Measurements from ENCODE around the gene MYF5. TPM values are rescaled to one million over a fixed set of nuclear protein-coding genes. Genes with fewer than 3 reads are reported as not detected.

MYF5 gene
- total and polyA plus RNA-seq, 11 donors, result not detected

- Histone ChIP-seq H3K27me3 (no peaks in the 10 kb centered on the region), H3K4me1 (no peaks in the 10 kb centered on the region), H3K36me3 (no peaks in the 10 kb centered on the region), H3K9me3 (no peaks in the 10 kb centered on the region), H3K27ac (no peak overlapping the region), H3K4me3 (no peak overlapping the region)
- 86 to 90% (median 88%) methylated on average over 5 of the region's 5 CpGs for WGBS, 4 donors
- TF ChIP-seq POLR2A (IDR thresholded peaks at IDR 0.05), result no peak
- TF ChIP-seq CTCF (IDR thresholded peaks at IDR 0.05), result no peak
- intact Hi-C loops (cut with DNase I), result loop anchor here (2.0 to 10.0 kb wide), 9 partner anchors 287 to 1207 kb away; no protein-coding TSS in a partner anchor
- ATAC-seq (no peak), DNase-seq (no peak)
Observed at GRCh38 chr12:80761838-80762237, 45.1 kb downstream of the MYF5 start.

- 6 to 9% (median 9%) methylated on average over 4 of the region's 4 CpGs for WGBS, 4 donors
- Histone ChIP-seq H3K4me1 (no peaks in the 10 kb centered on the region), H3K36me3 (no peaks in the 10 kb centered on the region), H3K9me3 (no peaks in the 10 kb centered on the region), H3K27me3 (no peaks in the 10 kb centered on the region), H3K27ac (no peak overlapping the region), H3K4me3 (no peak overlapping the region)
- no peak for DNase-seq
- TF ChIP-seq POLR2A (IDR thresholded peaks at IDR 0.05), result no peak
- TF ChIP-seq CTCF (IDR thresholded peaks at IDR 0.05), result peak; percentile 39 to 68 (median 53)
- ATAC-seq, result no peak
- intact Hi-C loops (cut with DNase I), result loop anchor here (2.0 to 10.0 kb wide), 9 partner anchors 289 to 1209 kb away; no protein-coding TSS in a partner anchor
Observed at GRCh38 chr12:80763874-80764273, 47.2 kb downstream of the MYF5 start.

GRCh38 chr12:80766210-80766609, 49.5 kb downstream of the MYF5 start:
- WGBS, 4 donors, result 85 to 97% (median 90%) methylated on average over 1 of the region's 1 CpG
- intact Hi-C loops (cut with DNase I), result loop anchor here in 3 of 10 donors (10.0 kb wide), 3 partner anchors 291 to 1211 kb away; no protein-coding TSS in a partner anchor

GRCh38 chr12:80766897-80767296, 50.2 kb downstream of the MYF5 start:
- intact Hi-C loops (cut with DNase I), result loop anchor here in 3 of 10 donors (10.0 kb wide), 3 partner anchors 292 to 1212 kb away; no protein-coding TSS in a partner anchor
- ATAC-seq, result no peak
- H3K4me3 ChIP-seq, result no peak overlapping the region
- WGBS, 4 donors, result 63 to 73% (median 65%) methylated on average over 2 of the region's 2 CpGs
- H3K27me3 ChIP-seq, result no peaks in the 10 kb centered on the region
- TF ChIP-seq CTCF (IDR thresholded peaks at IDR 0.05) (no peak), POLR2A (IDR thresholded peaks at IDR 0.05) (no peak)
- no peak for DNase-seq
- no peaks in the 10 kb centered on the region for H3K36me3 ChIP-seq
- H3K27ac ChIP-seq, result no peak overlapping the region
- no peaks in the 10 kb centered on the region for H3K4me1 ChIP-seq
- no peaks in the 10 kb centered on the region for H3K9me3 ChIP-seq

More at GRCh38 chr12:80766210-80766609, 49.5 kb downstream of the MYF5 start:
- Histone ChIP-seq H3K4me1 (no peaks in the 10 kb centered on the region), H3K9me3 (no peaks in the 10 kb centered on the region), H3K27ac (no peak overlapping the region), H3K36me3 (no peaks in the 10 kb centered on the region), H3K27me3 (no peaks in the 10 kb centered on the region), H3K4me3 (no peak overlapping the region)
- DNase-seq, result no peak
- no peak for TF ChIP-seq CTCF (IDR thresholded peaks at IDR 0.05)
- TF ChIP-seq POLR2A (IDR thresholded peaks at IDR 0.05), result no peak
- ATAC-seq, result no peak

Other genes with a start within 250 kb of the MYF5 start
- gene MYF6, start 9.3 kb upstream of the MYF5 start, total RNA-seq, result under 1 TPM in 3 of 9 donors, not detected in 6; 0.21 to 0.69 (median 0.47) TPM
- gene MYF6, start 9.3 kb upstream of the MYF5 start, polyA plus RNA-seq, result not detected
- 10 to 100 TPM; 10.2 to 20.1 (median 14.6) TPM for gene LIN7A, start 221.0 kb downstream of the MYF5 start, total RNA-seq
- gene LIN7A, start 221.0 kb downstream of the MYF5 start, polyA plus RNA-seq, result 10 to 100 TPM in 1 of 2 donors, 1 to 10 TPM in 1; 7.5 to 21.6 TPM